GM19238 (cell line): ENCODE results near the gene DDX25.
A peak's percentile ranks its signal among the peaks of the same experiment; 100 is the strongest.

Source experiments
- DNase-seq: peaks from one replicate; pipeline ENCODE4 v3.0.0; 2011; ENCODE audit warnings: low spot score; ENCODE audit not compliant: insufficient read length

The DDX25 gene

DNA sequence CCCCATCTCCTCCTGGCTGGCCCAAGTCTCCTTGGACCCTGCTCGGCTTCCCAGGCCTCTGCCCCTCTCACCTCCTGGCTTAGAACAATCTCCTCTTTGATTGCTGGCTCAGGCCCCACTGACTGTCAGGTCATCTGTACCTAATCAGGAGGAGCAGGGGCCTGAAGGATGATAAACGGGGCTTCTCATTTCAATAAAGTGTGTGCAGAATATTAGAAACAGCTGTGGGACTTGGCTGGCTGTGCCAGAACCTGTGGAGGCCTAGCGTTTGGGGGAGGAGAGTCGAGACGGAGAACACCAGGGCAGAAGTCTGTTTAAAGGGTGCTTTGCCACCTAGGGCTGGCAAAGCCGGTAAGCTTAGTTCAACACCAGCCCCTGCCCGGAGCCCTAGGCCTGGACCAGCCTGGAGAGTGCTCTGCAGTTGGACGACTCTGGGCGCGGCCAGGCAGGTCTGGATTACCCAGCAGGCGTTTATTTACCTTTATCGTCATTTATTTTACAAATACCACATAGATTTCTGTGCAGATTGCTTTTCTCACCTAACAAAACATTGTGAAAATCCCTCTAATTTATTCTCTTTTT lies 31.4 kb downstream of the DDX25 start:
- DNase-seq = no peak

DNA sequence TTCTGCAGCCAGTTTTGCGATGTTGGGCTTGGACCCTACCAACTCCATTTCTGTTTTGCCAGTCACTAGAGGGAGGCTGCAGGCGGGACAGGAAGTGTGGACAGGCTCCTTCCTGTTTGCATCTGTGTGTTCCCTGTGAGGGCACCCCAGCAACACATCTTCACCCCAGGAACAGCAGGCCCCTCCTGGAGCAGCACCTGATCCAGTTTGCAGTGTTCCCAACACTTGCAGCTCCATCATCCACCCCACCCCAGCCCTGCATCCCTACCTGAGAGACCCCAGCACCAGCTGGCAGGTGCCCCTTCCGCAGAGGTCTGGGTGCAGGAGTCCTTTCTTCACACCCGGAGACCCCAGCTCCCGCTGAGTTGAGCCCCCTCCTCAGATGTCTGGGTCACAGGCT lies 34.1 kb downstream of the DDX25 start:
- DNase-seq = no peak

DNA sequence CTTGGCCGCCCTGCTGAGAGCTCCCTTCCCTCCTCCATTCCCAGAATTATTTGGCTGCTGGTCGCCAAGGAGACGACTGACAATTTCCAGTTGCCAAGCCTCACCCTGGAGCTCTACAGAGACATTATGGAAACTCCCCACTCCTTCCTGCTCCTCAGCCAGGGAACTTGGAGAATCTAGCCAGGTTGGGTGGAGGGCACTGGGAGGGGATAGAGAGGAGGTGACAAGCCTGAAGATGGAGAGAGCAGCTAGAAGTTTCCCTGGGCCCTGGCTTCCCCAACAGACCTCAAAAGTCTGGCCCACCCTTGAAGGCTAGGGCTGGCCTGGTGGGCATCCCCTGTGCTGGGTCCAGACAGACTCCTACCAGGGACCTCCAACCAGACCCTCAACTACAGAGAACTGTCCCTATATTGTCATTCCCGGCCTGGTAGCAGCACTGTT lies 34.8 kb downstream of the DDX25 start:
- DNase-seq = no peak

DNA sequence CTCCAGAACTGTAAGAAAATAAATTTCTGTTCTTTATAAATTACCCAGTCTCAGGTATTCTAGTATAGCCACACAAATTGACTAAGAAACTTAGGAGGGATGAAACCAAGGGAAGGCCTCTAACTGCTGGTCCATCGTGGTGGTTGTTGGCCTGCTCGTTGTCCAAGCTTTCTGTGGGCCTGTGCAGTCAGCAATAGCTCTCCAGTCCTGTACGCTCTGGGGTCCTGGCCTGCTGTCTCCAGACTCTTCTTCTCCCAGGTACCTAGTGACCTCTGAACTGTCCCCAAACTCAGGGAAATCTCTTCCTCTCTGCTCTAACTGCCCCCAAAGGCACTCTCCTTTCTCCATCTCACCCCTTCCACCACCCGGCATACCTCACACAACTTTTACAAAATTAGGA lies 35.8 kb downstream of the DDX25 start:
- no peak for DNase-seq

DNA sequence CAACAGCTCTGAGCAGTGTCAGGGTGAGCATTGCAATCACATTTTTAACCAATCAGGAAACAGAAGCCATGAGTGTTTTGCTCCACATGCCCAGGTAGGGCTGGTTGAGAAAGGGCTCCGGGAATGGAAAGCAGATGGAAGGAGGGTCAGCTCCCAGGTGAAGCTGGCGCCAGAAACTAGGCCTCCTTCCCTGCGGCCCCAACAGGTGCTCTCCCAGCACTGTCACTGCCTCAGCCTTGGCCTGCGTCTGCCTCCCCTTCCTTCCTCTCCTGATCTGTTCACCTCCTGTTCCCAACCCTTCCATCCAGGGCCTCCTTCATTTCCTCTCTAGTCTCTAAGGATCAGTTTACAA lies 36.9 kb downstream of the DDX25 start:
- DNase-seq = no peak

DNA sequence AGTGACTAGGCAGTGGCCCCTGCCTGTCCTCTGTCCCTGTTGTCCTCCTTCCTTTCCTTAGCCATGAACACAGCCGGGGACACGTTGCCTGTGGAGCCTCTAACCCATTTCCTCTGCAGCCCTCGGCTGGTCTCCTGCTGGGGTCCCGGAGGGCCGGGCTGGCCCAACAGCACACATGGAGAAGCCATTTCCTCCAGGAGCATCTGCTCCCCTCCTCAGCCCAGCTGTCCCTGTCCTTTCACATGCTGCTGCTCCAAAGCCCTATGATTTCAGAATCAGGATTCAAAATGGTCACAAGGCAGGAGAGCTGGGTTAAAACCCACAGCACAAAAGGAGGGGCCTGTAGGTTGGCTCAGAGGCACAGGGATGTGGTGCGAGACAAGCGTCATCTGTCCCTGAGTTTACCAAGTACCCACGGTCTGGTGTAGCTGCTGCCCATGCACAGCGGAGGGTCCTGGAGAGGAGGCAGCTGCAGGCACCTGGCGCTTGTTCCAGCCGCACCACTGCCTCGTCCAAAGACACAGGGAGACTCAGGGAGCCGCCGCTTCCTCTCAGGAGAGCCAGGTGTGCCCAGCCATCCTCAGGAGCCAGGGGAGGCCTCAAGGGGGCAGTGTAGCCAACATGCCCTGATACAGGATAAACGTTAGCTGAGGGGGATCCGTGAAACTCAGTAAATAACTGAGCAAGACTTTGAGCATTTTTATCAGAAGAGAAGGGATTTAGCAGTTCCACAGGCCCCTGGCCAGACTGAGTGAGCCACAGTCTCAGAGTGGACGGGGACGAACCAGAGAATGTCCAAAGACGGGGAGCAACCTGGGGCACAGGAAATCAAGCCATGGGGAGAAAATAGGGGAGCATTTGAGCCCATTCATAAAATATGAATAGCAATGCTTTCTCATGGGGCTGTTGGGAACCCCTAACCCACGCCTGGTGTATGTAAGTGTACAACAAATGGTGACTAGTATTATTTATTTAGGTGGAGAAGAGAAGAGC lies 37.6 kb downstream of the DDX25 start:
- DNase-seq = peak; percentile 42

DNA sequence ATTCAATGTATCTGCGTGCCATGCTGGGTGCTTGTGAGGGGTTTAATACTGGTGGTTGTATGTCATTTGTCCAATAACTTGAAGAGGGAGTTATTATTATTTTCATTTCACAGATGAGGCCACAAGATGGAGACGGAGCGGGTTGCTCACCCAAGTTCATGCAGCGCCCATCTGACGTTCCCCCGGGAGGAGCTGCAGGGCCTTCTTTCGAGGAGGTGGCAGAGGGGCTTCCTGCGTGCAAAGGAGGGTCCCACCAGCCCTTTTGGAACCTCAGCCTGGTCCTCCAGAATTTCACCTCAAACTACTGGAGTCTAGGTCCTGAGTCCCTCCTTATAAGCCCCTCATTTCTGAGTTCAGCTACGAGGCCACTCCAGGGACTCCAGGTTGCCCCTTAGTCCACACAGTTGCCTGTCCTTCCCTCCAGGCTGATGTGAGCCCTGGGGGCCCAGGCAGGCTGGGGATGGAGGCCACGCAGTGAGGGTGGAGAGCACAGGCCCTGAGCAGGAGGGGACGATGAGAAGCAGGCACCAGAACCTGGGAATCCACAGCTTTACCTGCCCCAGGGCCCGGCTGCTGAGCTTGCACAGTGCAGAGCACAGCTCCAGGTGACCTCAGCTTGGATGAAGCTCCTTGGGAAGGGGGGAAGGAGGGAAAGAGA lies 38.6 kb downstream of the DDX25 start:
- DNase-seq = no peak

DNA sequence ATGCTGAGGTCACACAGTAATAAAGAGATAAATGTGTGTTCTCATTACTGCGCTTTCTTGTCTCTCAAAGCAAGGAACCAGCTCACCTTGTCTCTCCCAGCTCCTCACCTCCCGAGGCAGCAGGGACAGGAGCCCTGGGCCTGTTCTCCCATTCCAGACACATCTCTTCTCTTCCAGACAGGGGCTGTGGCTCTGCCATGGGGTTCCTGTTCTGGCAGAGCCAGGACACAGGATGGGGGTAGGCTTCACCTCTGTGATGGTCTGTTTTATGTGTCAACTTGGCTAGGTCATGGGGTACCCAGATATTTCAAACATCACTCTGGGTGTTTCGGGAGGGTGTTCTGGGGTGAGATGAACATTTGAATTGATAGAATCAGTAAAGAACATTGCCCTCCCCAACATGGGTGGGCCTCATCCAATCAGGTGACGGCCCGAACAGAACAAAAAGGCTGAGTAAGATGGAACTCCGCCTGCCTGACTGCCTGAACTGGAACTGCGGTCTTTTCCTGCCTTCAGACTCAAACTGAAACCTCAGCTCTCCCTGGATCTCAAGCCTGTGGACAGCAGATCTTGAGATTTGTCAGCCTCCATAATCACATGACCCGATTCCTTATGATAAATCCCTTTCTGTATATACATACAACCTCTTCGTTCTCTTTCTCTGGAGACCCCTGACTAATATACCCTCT lies 39.5 kb downstream of the DDX25 start:
- no peak for DNase-seq

DNA sequence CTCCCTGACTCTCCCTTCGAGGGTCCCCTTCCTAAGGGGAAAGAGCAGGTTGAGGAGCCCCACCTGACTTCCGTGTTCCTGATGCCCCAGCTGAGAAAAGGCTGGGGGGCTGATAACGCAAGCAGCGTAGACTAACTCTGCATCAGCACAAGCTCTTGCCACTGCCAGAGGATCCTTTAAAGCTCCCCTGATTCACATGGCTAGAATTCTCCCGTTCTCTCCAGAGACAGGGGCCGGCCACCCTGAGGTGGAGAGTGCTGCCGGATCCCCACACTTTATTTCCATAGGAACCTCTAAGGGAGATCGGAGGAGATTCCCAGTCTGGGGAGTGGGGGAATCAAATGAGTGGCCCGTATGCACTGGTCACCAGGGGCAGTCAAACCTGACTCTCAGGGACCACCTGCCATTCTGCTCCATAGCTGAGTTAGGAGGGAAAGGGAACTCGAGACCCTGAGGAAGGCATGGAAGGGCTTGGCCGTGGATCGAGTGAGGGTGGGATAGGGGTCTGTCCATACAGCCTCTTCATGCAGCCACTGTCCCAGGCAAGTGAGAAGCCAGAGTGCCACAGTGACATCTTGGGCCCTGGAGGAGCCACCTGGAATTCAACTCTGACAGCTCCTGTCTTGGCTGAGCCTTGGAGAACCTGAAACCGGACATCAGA lies 40.2 kb downstream of the DDX25 start:
- DNase-seq = no peak

DNA sequence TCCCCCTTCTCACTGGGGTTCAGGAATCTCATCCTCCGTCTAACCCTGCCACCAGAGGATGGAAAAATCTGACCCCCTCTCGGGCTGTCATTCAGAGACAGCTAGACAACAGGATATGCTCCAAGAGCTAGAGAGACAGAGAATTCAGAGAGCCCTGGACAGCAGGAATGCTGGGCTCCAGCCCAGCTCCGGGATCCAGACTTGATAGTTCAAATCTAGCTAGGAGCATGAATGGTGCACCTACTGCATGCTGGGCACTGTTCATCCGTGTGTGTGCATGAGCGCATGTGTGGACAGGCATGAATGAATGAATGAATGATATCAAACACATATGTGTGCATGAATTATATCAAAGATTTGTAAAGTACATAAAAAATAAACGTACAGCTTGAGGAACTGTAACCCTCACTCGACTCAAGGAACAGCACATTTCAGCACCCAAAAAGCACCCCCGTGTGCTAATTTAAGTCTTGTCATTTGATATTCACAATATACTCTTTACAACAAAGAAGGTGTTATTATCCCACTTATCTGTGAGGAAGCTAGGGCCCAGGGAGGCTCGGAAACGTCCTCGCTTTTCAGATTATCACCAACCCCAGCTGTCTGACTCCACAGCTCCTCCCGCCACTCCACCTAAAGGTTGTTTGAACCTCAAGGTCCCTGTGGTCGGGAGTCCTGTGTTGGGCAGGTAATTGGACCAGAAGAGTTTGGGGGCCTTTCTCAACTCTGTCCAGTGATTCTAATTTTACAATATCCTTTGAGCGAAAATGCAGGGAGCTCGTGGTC lies 40.9 kb downstream of the DDX25 start:
- DNase-seq = no peak

DNA sequence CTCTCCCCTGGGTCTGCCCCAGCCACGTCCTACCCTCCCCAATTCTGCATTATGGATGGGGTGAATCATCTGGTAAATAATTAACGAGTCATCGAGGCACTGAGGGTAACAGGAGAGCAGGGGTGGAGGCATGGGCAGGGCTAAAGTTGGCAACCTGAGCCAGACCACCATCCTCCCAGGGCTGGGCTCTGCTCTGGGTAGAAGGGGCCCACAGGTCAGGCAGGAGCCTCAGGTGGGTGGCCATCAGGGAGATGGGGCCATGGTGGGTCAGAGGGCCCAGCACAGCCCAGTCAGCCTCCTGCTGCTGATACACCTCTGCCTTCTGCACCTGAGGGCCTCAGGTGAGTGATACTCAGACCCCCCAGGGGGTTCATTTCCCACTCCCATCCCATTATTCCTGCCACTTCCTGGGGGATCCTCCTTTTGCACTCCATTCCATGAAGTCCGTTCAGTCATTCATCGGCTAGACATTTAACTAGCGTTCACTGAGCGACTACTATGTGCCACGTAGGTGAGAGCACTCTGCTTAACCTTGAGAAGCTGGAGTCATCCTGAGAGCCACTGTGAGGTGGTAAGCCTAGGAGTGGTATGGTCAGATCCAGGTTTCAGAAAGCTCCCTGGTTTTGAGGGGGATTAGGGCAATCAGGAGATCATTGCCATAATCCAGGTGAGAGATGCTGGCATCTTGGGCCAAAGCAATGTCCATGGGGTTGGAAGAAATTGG lies 41.7 kb downstream of the DDX25 start, which contains the start of gene VSIG10L2:
VSIG10L2 (plus strand) TSS at position 248 of the 724 bp plus-strand sequence; CDS start at position 260, 12 bp downstream.
- no peak for DNase-seq

DNA sequence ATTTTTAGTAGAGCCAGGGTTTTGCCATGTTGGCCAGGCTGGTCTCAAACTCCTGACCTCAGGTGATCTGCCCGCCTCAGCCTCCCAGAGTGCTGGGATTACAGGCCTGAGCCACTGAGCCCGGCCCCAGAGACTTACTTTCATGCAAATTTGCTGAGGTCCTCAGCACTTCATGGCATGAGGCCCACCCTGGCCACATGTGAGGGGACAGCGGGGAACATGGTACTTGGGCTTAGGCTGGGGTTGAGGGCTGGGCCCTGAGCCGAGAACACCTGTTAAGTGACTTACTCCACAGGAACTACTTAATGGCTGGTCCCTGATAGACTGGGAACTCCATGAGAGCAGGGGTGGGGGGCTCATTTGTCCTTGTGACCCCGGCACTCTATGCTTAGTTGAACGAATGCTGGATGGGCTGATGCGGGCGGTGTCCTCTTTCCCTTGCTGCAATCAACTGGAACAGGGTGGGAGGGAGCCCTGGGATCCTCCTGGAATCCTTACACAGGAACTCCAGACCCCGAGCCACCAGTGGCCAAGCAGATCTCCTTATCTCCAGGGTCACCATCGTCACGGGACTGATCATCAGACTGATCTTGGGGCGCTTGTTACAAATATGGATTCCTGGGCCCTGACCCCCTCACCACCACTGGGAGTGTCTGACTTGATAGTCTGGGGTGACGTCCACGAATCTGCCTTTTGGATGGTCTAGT lies 42.6 kb downstream of the DDX25 start:
- no peak for DNase-seq

DNA sequence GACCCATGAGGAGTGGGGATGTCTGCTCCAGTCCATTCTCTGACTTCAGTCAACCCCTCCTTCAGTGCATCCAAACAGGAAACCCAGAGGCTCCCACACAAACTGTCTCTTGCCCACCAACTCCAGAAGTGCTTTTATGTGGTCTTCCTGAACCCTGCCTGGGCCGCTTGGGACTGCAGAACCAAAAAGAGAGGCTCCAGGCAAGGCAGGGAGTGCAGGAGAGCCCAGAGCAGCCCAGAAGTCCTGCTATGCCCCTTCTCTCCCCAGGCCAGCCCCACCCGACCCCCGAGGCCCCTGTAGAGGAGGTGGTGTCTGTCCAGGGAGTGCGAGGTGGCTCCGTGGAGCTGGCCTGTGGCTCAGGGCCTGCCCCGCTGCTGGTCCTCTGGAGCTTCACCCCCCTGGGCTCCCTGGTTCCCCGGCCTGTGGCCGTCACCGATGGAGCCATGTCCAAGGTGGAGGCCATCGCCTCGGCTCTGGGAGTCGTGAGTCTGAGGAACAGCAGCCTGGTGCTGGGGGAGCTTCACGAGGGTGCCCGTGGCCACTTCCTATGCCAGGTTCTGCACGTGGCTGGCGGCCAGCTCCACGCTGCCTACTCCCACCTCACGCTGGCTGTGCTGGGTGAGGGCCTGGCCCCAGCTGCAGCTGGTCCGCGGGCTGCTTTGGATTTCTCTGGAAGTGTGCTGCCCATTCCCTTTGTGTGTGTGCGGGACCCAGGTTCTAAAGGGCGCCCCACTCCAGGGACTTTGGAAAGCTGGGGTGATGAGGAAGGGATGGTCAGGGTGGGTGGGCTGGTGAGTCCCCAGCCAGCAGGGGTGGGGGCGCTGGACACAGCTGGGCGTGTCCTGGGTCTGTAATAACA lies 43.3 kb downstream of the DDX25 start:
- no peak for DNase-seq

DNA sequence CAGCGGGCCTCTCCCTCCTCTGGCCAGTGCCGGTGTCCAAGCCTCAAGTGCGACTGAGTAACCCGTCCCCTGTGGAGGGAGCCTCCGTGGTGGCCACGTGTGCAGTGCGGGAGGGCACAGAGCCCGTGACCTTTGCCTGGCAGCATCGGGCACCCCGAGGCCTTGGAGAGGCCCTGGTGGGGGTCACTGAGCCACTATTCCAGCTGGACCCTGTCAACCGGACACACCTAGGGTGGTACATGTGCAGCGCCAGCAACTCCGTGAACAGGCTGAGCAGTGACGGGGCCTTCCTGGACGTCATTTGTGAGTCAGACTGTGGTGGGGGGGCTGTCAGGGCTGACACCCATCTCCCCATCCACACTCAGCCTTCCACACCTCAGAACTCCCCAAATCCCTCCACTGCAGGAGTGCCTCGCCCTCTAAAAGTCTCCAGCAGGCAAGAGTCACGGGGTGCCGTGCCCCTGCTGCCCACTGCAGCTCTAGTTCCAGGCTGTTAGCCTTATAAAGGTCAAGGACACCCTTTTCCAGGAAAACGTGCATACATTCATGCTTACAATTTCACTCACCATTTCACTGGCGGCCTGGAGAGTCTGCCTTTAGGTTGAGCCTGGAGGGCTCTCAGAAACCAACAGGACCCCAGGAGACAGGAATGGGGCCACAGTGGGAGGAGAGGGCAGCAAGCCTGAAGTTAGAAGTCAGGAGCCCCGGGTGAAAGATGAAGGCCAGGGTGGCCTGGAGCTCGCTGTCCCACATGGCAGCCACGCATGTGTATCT lies 44.2 kb downstream of the DDX25 start:
- no peak for DNase-seq

DNA sequence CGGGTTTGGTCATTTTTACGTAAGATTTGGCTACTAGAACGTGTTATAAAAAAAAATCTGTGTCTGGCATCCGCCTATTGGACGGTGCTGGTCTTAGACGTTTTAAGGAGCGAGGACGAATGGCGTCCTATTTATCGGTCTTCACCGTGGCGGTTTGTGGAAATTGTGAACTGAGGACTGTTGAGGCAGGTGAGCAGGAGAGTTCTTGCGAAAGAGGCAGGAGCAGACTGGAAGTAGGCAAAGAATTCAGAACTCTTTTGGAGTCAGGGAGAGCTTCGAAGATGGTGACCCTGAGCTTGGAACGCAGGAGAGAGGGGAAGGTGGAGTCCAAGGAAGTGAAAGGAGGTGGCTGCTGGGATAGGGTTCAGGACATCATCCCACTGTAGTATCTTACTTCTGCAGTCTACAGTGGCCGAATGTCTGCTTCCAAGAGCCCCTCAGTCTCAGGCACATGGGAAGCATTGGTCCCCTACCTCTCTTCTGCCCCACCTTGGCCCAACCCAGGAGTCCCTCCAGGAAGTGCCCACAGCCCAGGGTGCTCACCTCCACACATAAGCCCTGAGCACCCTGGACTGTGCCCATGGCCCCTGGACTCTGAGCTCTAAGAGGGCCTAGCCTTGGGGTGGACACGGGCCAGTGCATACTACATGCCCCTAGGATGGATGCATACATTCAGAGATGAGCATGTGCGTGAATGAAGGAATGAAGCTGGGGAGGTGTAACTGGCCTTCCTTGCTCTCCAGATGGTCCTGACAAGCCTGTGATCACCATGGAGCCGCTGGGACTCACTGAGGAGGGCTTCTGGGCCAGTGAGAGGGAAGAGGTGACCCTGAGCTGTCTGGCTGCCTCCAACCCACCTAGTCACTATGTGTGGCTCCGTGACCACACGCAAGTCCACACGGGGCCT lies 45.2 kb downstream of the DDX25 start:
- no peak for DNase-seq

DNA sequence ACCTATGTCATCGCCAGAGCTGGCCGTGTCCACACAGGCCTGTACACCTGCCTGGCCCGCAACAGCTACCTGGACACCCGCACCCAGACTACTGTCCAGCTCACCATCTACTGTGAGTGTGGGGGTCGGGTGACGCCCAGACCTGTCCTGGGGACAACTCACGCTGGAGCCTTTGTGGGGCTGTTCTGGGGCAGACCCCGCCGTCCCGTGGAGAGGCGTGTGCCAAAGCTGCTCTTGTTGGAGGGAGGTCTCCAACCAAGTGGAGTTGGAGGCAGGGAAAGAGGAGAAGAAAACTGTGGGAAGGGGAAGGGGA lies 45.8 kb downstream of the DDX25 start:
- DNase-seq = no peak
